GM19438 (cell line): ENCODE results near the gene TBC1D3C.
"Not testable (repeated sequence)": the region's sequence is repeated elsewhere in the genome, so short reads cannot be mapped to it uniquely, and the experiment has no call there.

Experiments used
- ATAC-seq: cut with Tn5 transposase; IDR thresholded peaks from one replicate; pipeline ENCODE4 v1.9.1; 2021; ENCODE audit warnings: low read depth; ENCODE audit not compliant: unreplicated experiment

The TBC1D3C gene

DNA sequence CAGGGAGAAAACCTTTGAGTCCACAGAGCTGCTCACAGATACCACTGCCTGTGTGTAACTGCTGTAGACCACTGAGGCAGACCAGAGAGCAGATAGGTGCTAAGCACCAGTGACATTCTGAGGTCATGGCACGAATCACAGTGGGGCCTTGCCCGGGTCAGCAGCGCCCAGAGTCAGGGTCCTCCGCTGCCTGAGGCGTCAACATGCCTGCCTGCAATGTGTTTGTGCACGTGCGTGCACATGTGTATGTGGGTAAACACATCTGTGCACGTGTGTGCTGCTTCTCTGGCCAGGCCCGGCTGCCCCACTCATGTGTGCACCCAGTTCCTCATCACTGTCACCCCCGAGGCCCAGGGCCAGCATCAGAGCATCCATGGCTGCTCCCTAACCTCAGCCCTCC lies at the start of gene TBC1D3C:
TBC1D3C (minus strand) TSS at position 101 of the 400 bp plus-strand sequence. CDS start 1,568 bp downstream, outside the sequence.
- ATAC-seq = not testable (repeated sequence)

DNA sequence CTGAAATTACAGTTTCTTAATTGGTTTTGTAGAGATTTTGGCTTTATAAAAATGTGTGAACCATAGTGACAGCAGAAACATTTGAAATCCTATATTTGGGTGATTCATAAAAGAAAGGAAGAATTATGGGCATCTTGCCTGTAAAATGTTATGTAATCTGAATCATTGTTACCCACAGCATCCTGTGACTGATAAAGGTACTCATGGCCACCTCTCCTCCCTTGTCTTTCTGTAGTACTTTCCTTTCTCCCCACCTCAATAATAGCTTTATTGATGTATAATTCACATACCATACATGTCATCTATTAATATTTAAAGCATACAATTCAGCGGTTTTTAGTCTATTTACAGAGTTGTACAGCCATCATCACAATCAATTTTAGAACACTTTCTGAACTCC lies 30.8 kb upstream of the TBC1D3C start:
- ATAC-seq = not testable (repeated sequence)

DNA sequence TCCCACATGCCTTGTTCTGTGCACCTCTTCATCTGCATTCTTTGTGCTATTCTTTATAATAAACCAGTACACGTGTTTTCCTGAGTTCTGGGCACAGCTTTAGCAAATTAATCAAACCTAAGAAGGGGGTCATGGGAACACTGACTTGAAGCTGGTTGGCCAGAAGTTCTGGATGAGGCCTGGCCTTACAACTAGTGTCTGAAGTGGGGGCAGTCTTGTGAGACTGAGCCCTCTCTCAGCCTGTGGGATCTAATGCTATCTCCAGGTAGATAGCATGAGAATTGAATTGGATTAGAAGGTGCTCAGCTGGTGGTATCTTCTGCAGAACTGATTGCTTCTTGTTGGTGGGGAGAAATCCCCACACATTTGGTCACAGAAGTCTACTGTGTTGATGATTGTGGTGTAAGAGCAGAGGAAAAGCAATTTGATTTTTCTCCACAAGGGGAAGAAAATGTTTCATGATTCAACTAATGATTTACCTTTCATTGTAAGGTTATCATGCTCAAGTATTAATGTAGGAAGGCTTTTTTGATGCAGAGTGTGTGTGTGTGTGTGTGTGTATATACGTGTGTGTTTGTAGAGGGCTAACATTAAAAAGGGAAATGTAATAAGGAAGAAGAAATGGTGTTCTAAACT lies 25.7 kb upstream of the TBC1D3C start:
- ATAC-seq = not testable (repeated sequence)

DNA sequence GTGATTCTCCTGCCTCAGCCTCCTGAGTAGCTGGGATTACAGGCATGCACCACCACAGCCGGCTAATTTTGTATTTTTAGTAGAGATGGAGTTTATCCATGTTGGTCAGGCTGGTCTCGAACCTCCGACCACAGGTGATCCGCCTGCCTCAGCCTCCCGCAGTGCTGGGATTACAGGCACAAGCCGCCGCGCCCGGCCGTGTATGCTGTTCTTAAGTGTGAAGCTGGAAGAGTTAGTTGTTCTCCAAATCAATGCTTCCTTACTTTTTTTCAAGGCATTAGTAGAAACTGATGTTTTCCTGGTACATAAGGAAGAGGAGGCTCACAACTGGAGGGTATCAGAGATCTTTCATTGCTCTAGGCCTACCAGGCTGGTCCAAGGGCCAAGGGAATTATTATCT lies 19.7 kb upstream of the TBC1D3C start:
- ATAC-seq = not testable (repeated sequence)

DNA sequence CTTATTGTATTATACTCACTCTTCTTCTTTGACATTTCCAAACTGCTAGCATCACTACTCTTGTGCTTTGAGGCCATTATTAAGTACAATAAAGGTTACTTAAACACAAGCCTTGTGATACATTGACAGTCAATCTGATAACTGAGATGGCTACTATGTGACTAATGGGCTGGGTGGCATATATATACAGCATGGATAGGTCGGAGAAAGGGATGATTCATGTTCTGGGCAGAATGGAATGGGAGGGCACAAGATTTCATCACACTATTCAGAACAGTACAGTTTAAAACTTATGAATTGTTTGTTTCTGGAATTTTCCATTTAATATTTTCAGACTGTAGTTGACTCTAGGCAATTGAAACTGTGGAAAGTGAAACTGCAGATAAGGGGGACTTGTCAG lies 18.9 kb upstream of the TBC1D3C start:
- ATAC-seq = not testable (repeated sequence)
